ENCODE data around the gene TESK2.

DNA sequence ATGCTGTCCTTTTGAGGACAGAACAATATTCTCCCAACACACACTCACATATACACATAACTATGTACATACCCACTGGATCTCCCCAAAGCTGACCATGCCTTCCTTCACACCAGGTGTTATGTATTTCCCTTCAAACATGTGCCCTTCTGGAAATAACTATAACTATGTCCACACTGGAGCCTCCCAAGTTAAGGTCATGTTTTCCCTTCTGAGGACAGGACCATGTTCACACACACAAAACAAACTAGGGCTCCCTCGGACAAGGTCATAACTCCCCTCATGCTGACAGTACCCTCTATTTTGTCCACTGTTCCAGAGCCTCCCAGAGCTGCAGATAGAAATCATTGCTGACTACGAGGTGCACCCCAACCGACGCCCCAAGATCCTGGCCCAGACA, 16.9 kb upstream of the TESK2 start:
- no peak for TF ChIP-seq SUZ12 (IDR thresholded peaks at IDR 0.05; ENCODE audit: extremely low read depth, insufficient read depth, insufficient read length)
- TF ChIP-seq YY1 (IDR thresholded peaks at IDR 0.05; ENCODE audit: insufficient read depth, insufficient read length), result no peak
- TF ChIP-seq ZNF274 (IDR thresholded peaks at IDR 0.05; ENCODE audit: low read depth, low read length), result no peak
